HG03039 (cell line): ENCODE results near the gene GORASP1.

Source experiments
- ATAC-seq: cut with Tn5 transposase; IDR thresholded peaks from one replicate; pipeline ENCODE4 v1.9.1; 2021; ENCODE audit warnings: mild to moderate bottlenecking, moderate library complexity; ENCODE audit not compliant: unreplicated experiment

Gene GORASP1

GRCh38 chr3:39107388-39108199 lies at the start of gene GORASP1, which contains the start of gene TTC21A:
TSS of gene GORASP1 (minus strand) at chr3:39107627. CDS start at chr3:39107541, 86 bp downstream.
TSS of gene TTC21A (plus strand) at chr3:39107680. CDS start at chr3:39107838, 158 bp downstream.
- ATAC-seq = no peak

- no peak for ATAC-seq
Measured at GRCh38 chr3:39156421-39156820, 49.0 kb upstream of the GORASP1 start.

- no peak for ATAC-seq
Measured at GRCh38 chr3:39154280-39155021, 47.0 kb upstream of the GORASP1 start.

- no peak for ATAC-seq
Measured at GRCh38 chr3:39153977-39154279, 46.5 kb upstream of the GORASP1 start.

- ATAC-seq = no peak
Measured at GRCh38 chr3:39150803-39151631, 43.6 kb upstream of the GORASP1 start.

- ATAC-seq = no peak
Measured at GRCh38 chr3:39150148-39150802, 42.8 kb upstream of the GORASP1 start.

GRCh38 chr3:39149498-39150147 lies 42.2 kb upstream of the GORASP1 start:
- ATAC-seq = no peak

- no peak for ATAC-seq
Measured at GRCh38 chr3:39149059-39149455, 41.6 kb upstream of the GORASP1 start.

- ATAC-seq = no peak
Measured at GRCh38 chr3:39148435-39149058, 41.1 kb upstream of the GORASP1 start.

GRCh38 chr3:39147711-39148434 lies 40.4 kb upstream of the GORASP1 start:
- ATAC-seq = no peak

GRCh38 chr3:39146611-39147591 lies 39.5 kb upstream of the GORASP1 start:
- ATAC-seq = no peak

- ATAC-seq = no peak
Measured at GRCh38 chr3:39146083-39146501, 38.7 kb upstream of the GORASP1 start.

- ATAC-seq = no peak
Measured at GRCh38 chr3:39144748-39145380, 37.4 kb upstream of the GORASP1 start.

GRCh38 chr3:39144095-39144747 lies 36.8 kb upstream of the GORASP1 start:
- ATAC-seq = no peak

- no peak for ATAC-seq
Measured at GRCh38 chr3:39143051-39143885, 35.8 kb upstream of the GORASP1 start.

GRCh38 chr3:39142067-39142466 lies 34.6 kb upstream of the GORASP1 start:
- ATAC-seq = no peak
